22Rv1 (cell line): ENCODE measurements around the gene S100A13.

Experiments
- ZFX ChIP-seq: fragments of 450-650 bp; IDR thresholded peaks from 2 replicates; pipeline ENCODE4 v1.6.1; 2017; ENCODE audit warnings: antibody characterized with exemption, borderline replicate concordance
- TF ChIP-seq, protein P1 (sequence below): fragments of 450-650 bp; IDR thresholded peaks from 2 replicates; pipeline ENCODE4 v1.5.1; 2017; ENCODE audit warnings: mild to moderate bottlenecking

DNA sequence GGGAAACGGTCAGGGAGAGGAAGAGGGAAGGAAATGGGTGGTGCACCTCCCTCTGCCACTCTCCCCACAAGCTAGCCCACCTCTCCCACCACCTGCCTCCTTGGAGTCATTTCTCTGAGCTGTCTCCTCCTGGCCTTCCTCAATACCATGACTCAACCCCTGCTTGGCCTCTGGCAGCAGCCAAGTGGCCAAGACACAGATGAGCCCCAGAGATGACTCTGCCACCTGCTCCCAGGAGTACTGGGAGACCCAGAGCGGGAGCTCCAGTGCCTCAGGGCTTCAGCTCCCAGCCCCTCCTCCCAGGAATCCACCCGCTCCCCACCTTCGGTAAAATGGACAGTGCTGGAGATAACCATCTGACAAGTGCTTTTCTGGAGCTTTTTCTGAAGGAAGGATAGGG, 17.0 kb downstream of the S100A13 start:
- TF ChIP-seq, protein P1, sequence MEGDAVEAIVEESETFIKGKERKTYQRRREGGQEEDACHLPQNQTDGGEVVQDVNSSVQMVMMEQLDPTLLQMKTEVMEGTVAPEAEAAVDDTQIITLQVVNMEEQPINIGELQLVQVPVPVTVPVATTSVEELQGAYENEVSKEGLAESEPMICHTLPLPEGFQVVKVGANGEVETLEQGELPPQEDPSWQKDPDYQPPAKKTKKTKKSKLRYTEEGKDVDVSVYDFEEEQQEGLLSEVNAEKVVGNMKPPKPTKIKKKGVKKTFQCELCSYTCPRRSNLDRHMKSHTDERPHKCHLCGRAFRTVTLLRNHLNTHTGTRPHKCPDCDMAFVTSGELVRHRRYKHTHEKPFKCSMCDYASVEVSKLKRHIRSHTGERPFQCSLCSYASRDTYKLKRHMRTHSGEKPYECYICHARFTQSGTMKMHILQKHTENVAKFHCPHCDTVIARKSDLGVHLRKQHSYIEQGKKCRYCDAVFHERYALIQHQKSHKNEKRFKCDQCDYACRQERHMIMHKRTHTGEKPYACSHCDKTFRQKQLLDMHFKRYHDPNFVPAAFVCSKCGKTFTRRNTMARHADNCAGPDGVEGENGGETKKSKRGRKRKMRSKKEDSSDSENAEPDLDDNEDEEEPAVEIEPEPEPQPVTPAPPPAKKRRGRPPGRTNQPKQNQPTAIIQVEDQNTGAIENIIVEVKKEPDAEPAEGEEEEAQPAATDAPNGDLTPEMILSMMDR: no peak
- TF ChIP-seq ZFX: no peak
